Measurements from ENCODE around the gene AVP.

AVP gene

DNA sequence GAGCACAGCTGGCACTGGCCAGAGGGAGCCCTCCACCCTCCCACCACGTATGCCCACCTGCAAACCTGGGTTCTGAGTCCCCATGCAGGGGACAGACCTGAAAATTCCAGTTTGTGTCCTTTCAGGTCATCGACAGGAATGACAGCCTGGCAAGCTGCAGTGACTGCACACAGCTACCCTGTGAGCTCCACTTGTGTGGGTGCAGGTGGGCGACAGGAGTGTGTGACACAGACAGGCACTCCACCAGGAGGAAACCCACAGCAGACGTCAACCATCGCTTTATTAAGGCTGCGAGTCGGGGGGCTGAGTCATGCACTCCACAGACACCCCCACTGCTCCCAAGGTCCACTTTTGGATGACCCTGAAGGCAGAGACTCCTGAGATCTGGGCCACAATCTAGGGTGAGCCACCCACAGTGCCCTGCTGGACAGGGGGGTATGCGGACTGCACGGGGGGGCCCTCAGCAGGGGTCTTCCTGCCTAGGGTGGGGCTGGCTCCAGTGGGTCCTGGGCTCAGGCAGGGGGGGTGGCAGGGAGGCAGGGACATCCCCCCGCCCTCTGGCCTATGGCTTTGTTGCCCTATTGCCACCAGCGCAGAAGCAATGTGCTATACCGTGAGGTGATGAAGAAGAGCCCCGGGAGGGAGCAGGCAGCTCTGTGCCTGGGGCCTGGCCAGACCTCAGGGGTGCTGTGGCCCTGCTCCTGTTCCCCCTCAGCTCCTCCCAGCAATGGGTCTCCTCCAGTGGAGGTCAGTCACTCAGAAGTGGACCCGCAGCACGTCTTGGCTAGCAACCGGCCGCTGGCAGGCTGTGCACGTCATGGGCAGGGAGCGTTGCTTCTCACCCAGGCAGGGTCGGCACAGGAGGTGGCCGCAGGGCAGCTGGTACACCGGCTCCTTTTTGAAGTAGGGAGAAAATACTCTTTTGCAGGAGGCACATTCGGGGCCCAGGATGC is 25.1 kb upstream of the AVP start:
- DNase-seq (ENCODE audit: low spot score), result no peak

DNA sequence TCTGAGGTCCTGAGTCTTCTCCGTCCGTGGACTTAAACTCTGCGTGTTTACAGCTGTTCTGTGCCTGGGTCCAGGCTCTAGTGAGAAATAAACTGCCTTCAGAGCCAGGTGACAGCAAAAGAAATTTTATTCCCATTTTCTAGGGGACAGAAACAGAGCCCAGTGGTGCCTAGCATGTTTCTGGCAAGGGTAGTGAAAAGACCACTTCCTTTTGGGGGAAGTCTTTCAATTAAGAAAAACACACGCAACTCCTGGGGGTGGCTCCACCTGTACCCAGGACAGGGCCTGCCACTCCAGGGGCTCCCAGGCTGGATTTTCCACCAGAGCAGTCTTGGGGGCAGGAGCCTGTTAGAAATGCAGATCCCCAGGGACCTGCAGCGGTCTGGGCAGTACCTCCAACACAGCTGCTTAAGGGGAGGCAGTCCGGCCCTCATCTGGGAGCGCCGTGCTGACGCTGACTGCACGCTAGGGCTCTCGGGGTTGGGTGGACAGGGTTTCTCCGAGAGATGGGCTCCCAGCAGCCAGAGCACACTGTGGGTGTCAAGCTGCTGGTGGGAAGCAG is 23.0 kb upstream of the AVP start:
- no peak for DNase-seq (ENCODE audit: low spot score)

DNA sequence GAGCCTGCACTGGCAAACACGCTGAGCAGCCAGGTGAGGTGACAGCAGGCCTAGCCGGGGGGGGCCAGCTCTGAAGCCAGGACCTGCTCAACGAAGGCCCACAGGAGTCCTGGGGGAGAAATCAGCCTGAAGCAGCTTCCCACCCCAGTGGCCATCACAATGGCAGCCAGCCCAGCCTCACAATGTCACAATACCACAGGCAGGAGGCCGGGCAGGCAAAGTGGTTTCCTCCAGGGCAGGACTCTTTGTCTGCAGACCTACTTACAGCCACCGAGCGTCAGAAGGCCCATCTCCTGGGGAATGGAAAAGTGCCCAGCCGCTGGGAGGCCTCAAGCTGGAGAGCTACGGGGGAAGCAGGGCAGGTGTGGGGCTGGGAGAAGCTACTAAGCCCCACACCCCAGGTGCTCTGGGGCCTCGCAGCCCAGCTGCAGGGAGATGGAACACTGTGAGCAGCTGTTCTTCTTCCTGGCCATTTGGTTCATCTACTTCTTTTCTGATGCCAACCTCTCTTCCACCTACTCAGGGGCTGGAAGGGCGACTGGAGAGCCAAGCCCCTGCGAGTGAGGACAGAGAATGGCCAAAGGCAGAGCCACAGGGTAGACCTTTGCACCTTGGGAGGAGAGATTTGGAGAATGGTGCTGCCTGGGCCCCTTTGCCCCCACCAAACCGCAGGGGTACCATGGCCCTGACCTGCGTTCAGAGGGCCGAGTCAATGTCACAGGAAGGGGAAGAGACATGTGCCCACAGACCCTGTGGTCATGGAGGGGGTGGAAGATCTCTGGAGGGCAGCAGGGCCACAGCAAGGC is 22.3 kb upstream of the AVP start:
- DNase-seq (ENCODE audit: low spot score), result no peak

DNA sequence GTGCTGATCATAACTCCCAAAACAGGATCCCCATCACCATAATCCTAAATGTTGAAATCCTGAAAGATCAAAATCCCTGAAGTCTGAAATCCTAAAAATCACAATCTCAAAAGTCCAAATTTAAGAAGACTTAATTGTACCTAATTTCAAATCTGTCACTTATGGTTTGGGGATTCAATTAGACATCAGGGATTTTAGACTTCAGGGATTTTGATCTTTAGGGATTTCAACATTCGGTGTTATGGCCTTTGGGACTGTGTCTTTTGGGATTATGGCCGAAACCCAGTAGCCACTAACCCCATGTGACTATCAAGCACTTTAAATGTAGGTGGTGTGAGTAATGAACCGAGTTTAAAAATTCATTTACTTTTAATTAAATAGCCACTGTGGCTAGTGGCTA is 21.7 kb upstream of the AVP start:
- no peak for DNase-seq (ENCODE audit: low spot score)

DNA sequence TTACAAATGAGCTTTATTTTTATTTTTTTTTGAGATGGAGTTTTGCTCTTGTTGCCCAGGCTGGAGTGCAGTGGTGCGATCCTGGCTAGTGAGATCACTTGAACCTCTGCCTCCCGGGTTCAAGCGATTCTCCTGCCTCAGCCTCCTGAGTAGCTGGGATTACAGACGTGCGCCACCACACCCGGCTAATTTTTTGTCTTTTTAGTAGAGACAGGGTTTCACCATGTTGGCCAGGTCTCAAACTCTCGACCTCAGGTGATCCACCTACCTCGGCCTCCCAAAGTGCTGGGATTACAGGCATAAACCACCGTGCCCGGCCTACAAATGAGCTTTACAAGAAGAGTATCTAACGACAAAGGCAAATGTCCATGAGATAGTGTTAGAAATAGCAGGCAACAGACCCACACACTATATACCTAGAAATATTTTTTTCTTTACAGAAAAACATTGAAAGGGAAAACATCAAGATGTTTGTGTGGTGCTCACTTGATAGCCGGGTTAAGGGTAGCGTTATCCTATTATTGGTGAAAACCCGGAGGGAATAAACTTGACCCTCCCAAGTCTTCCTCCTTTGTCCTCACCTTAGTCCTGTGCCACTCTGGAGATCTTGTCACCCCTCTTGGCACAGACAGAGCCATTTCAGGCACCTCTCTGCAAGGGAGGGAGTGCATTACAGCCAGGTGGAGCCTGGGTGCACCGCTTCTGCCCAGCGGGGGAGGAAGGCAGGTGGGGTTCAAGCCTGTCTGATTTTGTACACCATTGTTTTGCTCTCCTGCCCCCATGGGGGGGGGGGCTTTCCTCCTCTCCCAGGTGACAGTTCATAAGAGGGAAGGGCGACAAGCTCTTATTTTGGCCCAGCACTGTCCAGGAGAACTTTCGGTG is 21.0 kb upstream of the AVP start:
- no peak for DNase-seq (ENCODE audit: low spot score)

DNA sequence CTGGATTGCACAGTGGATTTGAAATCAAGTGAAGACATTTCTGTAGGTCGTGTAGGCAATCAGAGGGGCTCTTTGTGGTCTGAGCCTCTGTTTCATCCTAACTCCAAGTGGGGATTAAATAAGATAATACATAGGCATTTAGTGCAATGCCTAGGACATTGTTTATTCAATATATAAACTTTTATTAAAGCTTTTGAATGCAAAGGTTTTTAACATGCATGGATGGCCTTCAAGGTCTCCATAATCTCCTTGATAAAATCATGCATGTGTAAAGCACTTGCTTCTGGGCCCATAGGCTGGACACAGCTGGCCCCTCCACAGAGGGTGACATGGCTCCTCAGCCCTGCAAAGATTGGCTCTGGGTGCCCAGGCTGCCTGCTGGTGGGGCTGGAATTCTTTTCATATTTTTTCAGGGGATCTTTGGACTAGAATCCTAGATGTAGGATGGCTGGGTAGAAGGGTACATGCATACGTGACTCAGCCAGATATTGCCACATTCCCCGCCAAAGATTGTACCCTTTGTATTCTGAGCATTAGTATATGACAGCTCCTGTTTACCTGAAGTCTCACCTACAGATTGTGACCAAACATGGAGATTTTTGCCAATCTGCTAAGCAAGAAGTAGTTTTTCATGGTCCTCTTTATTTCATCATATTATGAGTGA is 19.0 kb upstream of the AVP start:
- DNase-seq (ENCODE audit: low spot score), result no peak

DNA sequence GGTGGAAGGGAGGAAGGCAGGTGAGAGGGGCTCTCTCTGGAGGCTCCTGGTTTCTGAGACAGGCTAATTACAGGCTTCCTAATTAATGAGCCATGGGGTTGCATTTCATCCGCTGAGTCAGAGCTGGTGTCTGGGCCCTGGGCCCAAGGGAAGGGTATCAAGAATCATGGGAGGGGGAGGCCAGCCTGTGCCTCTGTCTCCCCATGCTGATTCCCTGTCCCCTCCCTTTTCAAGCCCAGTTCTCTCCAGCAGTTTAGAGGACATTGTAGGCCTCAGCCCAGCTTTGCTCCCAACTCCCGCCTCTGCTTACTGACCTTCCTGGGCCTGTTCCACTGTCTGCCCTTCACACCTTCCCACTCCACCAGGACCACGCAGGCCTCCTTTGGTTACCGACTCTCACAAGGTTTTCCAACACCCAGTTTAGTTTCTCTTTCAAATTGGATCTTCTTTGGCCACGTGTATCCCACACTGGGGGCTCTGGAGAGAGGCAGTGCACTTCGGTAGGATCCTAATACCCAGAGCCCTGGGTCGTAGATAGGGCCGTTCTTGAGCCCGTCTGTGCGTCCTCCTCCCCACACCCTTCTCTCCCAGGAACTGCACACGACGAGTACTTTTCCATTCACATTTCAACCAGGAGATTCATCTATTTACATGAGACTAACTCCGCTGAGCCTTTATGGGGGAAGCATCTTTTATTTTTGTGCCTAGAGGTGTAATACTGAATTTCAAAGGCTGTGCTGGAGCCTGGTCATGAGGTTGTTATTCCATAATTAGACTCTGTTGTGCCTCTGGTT is 18.2 kb upstream of the AVP start:
- DNase-seq (ENCODE audit: low spot score), result no peak

DNA sequence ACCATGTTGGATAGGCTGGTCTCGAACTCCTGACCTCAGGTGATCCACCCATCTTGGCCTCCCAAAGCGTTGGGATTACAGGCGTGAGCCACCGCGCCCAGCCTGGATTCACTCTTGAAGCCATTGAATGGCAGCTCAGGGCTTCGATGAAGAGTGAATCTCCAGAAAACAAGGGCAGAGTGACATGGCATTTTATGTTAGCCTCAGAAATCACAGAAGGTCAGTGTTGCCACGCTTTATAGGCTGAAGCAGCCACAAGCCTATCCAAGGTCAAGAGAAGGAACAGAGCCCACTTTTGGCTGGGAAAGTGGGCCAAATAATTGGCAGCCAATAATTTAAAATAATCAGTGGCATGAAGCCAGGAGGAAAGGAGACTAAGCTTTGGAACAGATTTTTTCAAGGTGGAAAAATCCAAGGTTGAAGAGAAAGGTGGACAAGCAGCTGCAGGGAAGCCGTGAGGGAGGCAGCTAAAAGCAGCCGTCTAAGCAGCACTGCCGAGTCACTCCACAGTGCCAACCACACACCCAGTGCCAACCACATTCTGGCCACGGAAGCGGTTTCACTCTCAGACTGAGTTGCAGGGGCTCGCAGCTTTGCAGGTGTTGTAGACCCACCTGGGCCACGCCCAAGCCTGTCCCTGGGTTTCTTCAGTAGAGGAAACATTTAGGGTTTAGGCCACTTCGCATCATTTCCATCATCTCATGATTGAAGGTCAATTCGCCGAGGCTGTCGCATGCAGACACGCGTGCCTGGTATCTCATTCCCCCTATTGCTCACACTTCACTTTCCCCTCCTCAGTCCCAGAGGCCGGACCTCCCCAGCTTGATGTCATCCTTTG is 17.4 kb upstream of the AVP start:
- peak; percentile 40 for DNase-seq (ENCODE audit: low spot score)

DNA sequence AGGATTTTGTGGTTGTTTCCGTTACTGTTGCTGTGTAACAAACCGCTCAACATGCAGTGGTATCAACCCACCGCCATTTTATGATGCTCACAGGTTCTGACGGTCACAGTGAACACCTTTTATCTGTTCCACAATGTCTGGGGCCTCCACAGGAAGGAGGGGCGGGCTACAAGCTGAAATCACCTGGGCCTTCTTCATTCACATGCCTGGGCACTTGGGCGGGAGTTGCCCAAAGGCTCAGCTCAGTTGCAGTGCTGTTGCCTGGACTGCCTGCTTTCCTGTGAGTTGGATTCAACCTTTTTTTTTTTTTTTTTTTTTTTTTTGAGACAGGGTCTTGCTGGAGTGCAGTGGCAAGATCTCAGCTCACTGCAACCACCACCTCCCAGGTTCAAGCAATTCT is 16.7 kb upstream of the AVP start:
- no peak for DNase-seq (ENCODE audit: low spot score)

DNA sequence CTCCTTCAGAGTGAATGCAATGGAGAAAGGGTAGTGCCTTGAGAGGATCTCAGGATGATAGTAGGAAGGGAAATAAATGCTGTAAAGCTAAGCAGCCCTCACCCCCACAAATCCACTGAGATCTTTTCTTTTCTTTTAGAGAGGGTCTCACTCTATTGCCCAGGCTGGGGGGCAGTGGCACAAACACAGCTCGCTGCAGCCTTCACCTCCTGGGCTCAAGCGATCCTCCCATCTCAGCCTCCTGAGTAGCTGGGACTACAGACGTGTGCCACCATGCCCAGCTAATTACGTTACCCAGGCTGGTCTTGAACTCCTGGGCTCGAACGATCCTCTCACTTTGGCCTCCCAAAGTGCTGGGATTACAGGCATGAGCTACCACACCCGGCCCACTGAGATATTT is 16.0 kb upstream of the AVP start:
- no peak for DNase-seq (ENCODE audit: low spot score)

DNA sequence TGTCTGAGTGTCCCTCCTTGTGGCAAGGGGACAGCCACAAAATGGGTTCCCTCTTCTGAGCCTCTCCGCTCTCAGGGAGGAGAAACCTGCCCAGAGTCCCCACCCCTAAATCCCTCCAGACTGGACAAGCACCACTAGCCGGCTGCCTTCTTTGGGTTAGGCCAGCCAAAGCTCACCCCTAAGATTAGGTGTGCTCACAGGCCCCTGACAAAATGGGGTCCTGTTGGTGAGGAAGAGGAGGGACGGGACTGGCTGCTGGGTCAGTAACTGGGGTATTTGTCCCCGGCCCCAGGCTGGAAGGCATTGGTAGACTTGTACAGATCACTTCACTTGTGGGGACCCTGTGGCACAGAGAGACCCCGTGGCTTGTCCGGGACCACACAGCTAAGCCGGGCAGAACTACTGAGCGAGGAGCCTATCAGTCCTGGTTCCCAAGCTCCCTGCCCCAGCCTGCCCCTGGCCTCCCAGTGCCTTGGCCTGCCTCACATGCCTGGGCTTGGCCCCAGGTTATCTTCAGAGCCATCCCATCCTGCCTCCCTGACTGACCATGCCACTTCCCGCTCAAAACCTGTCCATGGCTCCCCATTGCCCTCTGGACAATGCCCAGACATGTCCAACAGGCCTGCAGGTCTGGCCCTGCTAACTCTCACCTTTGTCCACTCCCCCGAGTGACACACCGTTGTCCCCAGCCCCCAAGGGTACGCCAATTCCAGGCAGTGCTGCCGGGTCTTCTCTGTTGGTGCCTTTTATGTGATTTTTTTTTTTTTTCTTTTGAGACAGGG is 10.5 kb upstream of the AVP start:
- DNase-seq (ENCODE audit: low spot score), result no peak

DNA sequence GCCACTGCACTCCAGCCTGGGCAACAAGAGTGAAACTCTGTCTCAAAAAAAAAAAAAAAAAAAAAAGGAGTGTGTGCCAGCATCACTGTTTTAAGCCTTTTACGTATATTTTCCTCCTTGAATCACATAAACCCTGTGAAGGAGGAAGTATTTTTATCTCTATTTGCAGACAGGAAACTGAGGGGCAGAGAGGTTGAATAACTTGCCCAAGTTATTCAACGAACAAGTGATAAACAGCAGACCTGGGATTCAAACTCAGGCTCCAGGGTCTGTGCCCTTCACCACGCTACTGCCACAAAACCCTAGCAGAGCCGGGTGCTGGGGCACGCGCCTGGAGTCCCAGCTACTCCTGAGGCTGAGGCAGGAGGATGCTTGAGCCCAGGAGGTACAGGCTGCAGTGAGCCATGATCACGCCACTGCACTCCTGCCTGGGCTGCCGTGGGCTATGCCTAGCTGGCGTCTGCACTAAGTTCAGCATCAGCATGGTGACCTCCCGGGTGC is 9.4 kb upstream of the AVP start:
- DNase-seq (ENCODE audit: low spot score), result no peak

DNA sequence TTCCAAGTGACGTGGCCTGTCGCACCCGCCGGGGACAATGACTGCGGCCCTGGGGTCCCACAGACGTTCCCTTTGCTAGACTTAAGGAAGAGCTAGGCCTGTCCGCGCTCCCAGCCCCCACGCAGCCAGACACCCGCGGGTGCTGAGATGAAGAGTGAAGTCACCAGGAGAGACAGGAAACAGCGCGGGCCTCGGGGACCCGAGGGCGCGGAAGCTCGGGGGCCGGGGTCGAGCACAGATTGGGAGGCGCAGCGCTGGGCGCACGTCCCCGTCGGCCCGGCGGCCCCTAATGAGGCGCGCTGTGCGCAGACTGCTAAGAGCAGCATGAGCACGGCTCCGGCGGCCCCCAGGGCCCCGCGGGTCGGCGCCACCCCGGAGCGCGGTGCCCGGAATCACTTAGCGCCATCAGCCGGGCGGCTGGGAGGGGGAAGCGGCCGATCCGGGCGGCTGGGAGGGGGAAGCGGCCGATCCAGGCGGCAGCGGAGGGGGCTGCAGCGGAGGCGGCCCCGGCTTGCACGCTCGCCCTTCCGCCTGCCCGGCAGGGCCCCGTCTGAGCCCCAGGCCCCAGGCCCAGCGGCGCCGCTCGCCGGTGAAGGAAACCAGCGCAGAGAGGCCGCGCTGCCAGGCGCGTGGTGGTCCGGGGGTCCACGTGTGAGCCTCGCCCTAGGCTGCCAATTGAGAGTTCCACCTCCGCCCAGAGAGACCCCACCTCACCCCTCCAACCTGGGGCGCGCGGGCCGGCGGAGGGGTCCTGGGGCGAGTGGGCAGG is 8.3 kb upstream of the AVP start:
- no peak for DNase-seq (ENCODE audit: low spot score)

DNA sequence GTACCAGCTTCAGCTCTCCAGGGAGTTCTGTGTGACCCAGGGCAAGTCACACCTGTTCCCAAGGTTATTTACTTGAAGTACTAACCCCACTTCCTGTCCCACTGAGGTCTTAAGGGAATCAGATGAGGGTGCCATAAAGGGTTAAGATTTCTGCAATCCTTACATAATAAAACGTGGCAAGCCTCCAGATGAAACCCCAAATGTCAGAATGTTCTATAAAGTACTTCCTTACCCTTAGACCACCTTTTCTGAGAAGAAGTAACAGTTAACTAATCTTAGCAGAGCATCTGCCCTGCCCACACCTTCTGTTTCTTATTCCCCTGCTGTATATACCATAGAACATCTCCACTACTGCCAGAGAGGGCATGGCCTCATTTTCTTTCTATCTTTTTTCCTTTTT is 6.0 kb upstream of the AVP start:
- DNase-seq (ENCODE audit: low spot score), result no peak

DNA sequence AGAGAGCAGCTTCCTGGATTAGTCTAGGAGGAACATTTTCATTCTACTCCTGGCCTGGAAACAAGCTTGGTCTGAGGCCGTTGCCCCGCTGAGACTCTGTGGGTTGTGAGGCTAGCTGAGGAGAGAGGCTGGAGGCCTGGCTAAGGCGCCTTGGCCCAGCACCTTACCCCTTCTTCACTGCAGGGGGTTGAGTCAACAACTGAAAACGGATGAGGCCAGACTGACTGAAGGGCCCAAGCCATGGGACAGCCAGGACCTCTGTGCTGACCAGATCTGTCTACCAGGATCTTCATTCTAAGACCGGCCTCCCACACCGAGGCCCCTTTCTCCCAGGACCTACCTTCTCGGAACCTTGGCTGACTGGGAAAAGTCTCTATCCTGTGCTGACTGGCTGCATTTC is 3.5 kb upstream of the AVP start:
- DNase-seq (ENCODE audit: low spot score), result no peak

DNA sequence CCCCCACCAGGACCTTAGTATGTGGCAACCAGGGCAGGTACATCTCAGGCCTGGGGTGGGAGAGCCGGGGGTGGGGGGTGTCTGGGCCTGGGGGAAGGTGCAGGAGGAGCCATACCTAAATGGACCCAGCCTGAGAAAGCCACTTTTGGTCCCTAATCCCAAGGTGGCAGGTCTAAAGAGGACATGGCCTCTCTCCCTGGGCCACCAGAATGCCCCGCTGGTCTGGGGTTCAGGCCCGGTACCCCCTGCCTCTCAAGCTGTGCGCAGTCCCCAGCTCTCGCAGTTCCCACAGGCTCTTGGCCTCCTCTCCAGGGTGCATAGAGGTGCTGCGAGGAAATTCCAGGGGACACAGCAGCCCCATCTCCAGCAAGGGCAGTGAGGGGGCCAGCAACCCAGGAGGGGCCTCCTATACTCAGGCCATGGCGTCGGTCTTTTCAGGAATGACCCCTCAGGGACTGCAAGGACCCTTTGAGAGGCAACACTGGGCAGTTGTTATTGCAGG is 1.1 kb upstream of the AVP start:
- no peak for DNase-seq (ENCODE audit: low spot score)

DNA sequence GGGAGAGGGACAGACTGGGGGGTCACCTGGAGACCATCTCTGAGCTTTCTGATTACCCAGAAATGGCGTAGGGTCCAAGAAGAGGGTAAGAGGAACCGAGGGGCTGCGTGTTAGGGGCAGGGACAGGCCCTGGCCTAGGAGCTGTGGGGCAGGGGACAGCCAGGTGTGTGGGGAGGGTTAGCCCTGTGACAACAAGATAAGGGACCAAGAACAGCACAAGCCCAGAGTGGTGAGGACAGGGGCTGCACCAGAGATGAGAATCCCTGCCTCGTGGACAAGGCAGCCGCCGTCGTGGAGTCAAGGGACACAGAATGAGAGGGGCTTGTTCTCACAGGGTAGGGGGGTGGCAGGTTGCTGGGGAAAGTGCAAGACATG is 449 bp upstream of the AVP start:
- DNase-seq (ENCODE audit: low spot score), result no peak

Data from CD4-positive, alpha-beta T cell treated with Interleukin-15 for 4 hours (primary cell).